Neuron (in vitro differentiated cells): ENCODE results near the gene GRIK1.

ENCODE experiments used
- H2AFZ ChIP-seq: one replicate; pipeline ENCODE4 v1.6.1; 2013; ENCODE audit warnings: low read depth, mild to moderate bottlenecking, inconsistent platforms, low read length, moderate library complexity
- H3K27me3 ChIP-seq: one replicate; pipeline ENCODE4 v1.6.1; 2013; ENCODE audit warnings: low read length; ENCODE audit not compliant: insufficient read depth
- H3K36me3 ChIP-seq: one replicate; pipeline ENCODE4 v1.6.1; 2013; ENCODE audit warnings: low read length; ENCODE audit not compliant: insufficient read depth
- H3K4me1 ChIP-seq: one replicate; pipeline ENCODE4 v1.6.1; 2013; ENCODE audit warnings: low read length; ENCODE audit not compliant: insufficient read depth
- H3K4me3 ChIP-seq: 2 replicates; pipeline ENCODE4 v1.5.1; 2013; ENCODE audit warnings: mild to moderate bottlenecking, low read length, moderate library complexity
- H3K9me3 ChIP-seq: one replicate; pipeline ENCODE4 v1.6.1; 2013; ENCODE audit warnings: low read length

The GRIK1 gene

DNA sequence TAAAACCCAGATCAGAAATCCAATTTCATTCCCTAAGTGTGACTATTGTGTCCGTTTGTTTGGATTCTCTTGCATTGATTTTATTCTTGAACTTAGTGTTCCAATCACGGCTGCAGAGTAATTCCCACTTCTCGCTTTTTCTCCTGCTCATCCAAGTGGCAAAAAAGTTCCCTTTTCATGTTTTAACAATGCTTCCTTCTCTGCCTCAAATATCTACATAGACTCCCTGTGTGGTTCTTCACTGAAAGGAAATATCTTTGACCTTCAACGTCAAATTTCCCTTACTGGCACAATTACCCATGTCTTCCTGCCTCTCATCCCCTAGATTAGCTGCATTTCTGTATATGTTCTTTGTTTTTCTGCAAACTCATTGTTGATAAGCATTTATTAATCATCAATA lies 335.7 kb downstream of the GRIK1 start:
- Histone ChIP-seq H3K9me3 (no peaks in the 10 kb centered on the region), H3K36me3 (no peaks in the 10 kb centered on the region), H3K27me3 (no peaks in the 10 kb centered on the region), H3K4me1 (peaks cover 21% of the 10 kb centered on the region), H2AFZ (no peak overlapping the region), H3K4me3 (no peak overlapping the region)

DNA sequence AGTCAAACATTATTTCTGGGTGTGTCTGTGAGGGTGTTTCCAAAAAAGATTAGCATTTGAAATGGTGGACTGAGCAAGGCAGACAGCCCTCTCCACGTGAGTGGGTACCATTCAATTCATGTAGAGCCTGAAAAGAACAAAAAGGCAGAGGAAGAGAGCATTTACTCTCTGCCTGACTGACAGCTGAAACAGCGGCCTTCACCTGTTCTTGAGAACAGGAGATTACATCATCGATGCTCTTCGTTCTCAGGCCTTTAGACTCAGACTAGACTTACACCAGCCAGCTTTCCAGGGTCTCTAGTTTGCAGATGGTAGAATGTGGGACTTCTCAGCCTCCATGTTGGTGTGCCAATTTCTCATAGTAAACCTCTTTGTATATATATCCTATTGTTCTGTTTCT lies 338.7 kb downstream of the GRIK1 start:
- no peak overlapping the region for H2AFZ ChIP-seq
- H3K27me3 ChIP-seq, result no peaks in the 10 kb centered on the region
- no peaks in the 10 kb centered on the region for H3K36me3 ChIP-seq
- H3K9me3 ChIP-seq, result no peaks in the 10 kb centered on the region
- peaks cover 21% of the 10 kb centered on the region for H3K4me1 ChIP-seq
- no peak overlapping the region for H3K4me3 ChIP-seq

DNA sequence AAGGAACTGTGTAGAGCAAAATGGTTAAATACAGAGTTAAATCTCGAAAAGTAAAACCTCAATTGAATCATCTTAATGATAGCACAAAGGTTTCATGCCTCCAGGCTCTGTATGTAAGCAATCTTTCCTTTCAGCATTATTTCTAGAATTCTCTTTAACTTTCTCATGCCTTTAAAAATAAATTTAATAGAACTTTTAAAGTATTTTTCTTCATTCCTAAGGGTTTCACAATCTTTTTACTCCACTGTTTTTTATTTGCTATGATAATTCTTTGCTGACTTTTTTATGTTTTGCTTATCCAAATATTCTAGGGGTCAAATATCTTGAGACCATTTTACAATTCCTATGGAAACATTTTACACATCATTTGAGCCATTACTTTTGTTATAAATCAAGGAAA lies 353.1 kb downstream of the GRIK1 start:
- H3K4me1 ChIP-seq, result peaks cover 21% of the 10 kb centered on the region

DNA sequence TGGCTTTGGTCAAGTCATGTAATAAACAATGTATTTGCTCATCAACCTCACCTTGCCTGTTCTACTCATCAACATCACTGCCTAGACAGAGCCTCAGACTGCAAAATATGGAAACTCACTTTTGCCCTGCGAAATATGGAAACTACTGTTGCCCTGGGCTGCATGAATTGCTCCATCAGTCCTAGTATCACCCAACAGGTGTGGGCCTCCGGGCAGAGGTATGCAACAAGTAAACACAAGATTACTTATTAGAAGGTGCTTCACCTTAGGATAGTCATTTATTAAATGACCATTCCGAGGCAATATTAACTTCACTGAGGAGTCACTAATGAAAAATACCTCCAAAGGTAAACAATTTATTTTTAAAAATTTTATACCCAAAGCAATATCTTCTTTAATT lies 354.3 kb downstream of the GRIK1 start:
- no peak overlapping the region for H3K4me3 ChIP-seq
- H2AFZ ChIP-seq, result no peak overlapping the region
- no peaks in the 10 kb centered on the region for H3K36me3 ChIP-seq
- H3K4me1 ChIP-seq, result peaks cover 21% of the 10 kb centered on the region
- H3K9me3 ChIP-seq, result no peaks in the 10 kb centered on the region
- H3K27me3 ChIP-seq, result no peaks in the 10 kb centered on the region

More for the DNA sequence above, 353.1 kb downstream of the GRIK1 start:
- Histone ChIP-seq H3K27me3 (no peaks in the 10 kb centered on the region), H2AFZ (no peak overlapping the region), H3K9me3 (no peaks in the 10 kb centered on the region), H3K36me3 (no peaks in the 10 kb centered on the region), H3K4me3 (no peak overlapping the region)

DNA sequence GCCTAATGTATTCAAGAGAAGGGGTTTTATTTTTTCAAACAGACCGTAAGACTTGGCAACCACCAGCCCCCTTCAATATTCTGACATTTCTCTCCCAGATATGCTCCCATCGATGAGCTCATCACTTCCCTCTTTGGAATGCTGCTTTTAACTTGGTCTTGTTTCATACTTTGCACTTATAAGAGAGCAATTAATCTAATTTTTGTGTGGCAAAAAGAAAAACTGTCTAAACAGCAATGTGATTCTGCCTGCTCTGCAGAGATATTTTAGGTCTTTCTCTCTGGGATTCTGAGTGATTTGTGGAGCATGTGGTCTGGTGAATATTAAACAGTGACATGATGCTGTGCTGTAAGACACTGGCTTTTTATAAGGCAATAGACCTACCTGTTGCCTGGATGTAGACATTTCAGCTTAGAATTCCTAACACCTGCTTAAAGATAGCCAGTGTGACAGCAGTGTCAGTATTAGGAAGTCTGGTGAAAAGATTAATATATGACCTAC lies 356.3 kb downstream of the GRIK1 start:
- H2AFZ ChIP-seq, result no peak overlapping the region
- H3K36me3 ChIP-seq, result no peaks in the 10 kb centered on the region
- no peaks in the 10 kb centered on the region for H3K9me3 ChIP-seq
- H3K4me1 ChIP-seq, result peaks cover 21% of the 10 kb centered on the region
- no peaks in the 10 kb centered on the region for H3K27me3 ChIP-seq
- H3K4me3 ChIP-seq, result no peak overlapping the region

DNA sequence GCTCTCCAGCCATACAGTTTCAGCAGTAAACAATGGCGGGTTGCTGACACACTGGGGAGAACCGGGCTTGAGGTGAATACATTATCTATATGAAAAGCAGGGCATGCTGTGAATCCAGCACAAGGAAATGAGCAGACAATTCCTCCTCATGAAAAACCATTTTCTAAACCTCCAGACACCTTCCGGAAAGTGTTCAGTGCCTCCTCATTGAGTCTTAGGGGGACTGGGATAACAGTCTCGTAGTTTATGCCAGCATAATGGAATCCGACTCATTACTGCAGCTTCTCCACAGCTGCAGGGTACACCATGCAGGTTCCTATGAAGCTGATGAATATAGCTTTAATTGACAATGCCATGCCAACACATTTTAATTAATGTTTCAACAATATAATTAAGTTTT lies 356.9 kb downstream of the GRIK1 start:
- Histone ChIP-seq H3K27me3 (no peaks in the 10 kb centered on the region), H3K4me3 (peak overlapping the region; percentile 33), H3K36me3 (no peaks in the 10 kb centered on the region), H3K4me1 (peaks cover 21% of the 10 kb centered on the region), H3K9me3 (no peaks in the 10 kb centered on the region), H2AFZ (peak overlapping the region; percentile 6)

DNA sequence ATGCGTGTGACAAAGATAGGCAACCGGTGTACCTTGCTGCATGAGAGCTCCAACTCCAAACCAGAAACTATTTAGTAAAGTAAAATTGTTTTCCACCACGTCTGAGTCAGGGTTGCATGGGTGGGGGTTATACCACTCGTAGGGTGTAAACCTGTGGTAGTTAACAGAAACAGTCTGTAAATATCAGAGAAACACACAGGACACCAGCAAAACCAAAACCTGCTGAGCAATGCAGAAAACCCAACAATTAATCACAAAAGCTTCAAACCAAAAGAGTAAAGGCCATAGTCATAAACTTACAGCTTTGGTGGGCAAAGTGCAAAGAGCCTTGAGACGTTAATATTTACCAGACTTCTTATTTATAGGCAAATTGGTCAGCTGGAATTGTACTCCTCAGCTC lies 358.4 kb downstream of the GRIK1 start:
- H3K27me3 ChIP-seq, result no peaks in the 10 kb centered on the region
- H3K9me3 ChIP-seq, result no peaks in the 10 kb centered on the region
- H3K4me3 ChIP-seq, result no peak overlapping the region
- H2AFZ ChIP-seq, result no peak overlapping the region
- H3K36me3 ChIP-seq, result no peaks in the 10 kb centered on the region
- H3K4me1 ChIP-seq, result peaks cover 21% of the 10 kb centered on the region

DNA sequence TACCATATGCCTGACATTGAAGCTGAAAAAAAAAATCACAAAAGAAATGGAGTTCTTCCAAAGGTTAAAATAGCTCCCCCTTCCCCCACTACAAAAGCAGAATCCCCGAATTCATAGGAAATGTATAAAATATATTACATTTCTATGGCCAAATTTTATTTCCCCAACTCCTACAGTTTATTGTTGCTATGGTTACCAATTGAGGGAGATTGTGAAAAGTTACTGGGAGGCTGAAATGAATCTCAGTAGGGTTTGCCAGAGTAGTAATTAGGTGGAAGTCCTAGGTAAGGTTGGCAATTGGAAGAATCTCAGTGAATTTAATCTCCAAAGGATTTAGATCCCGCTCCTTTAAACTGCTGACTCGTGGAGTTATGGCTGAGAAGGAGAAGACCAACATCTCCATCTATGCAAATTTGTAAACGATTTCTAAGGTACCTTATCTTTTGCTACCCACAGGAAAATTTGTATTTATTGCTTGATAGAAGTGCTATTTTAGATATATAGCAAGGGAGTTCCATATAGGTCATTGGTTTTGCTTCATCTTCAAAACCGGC lies 359.0 kb downstream of the GRIK1 start:
- no peak overlapping the region for H2AFZ ChIP-seq
- peaks cover 21% of the 10 kb centered on the region for H3K4me1 ChIP-seq
- no peaks in the 10 kb centered on the region for H3K36me3 ChIP-seq
- no peaks in the 10 kb centered on the region for H3K27me3 ChIP-seq
- H3K9me3 ChIP-seq, result no peaks in the 10 kb centered on the region
- H3K4me3 ChIP-seq, result no peak overlapping the region

DNA sequence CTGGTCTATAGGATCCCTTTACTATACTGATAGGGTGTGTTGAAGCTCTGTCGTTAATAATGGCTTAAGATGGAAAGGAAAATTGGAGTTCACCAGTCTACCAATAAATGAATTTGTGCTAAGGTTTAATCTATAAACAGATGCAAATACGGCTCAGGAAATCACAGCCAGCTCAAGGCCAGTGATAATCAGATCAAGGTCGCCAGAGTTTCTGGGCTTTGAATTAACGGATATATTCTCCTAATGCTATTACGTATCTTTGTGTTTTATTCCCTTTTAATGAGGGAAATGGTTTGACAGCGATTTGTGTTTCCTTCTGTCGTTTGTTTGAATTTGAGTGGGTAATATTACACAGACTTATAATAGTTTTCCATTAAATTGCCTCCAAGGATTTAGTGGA lies 361.5 kb downstream of the GRIK1 start:
- no peaks in the 10 kb centered on the region for H3K27me3 ChIP-seq
- no peak overlapping the region for H2AFZ ChIP-seq
- H3K9me3 ChIP-seq, result no peaks in the 10 kb centered on the region
- peaks cover 10% of the 10 kb centered on the region for H3K4me1 ChIP-seq
- no peak overlapping the region for H3K4me3 ChIP-seq
- H3K36me3 ChIP-seq, result no peaks in the 10 kb centered on the region

DNA sequence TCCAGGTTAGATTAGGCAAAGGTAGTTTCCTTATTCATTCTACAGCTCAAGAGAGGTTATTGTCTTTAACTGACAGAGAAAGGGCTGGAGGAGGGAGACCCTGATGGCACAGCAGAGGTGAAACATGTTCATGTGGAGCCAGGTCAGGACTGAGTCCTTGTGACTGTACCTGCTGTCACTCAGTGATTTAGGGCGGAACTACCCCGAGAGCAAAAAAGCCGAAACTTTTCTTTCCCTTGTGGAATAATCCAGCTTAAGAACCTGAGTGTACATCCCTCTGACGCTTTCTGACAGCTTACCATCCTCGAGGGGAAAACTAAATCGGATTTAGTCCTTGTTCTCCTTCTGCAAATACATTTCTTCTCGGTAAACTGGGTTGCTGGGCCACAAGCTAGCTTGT lies 367.8 kb downstream of the GRIK1 start:
- no peaks in the 10 kb centered on the region for H3K27me3 ChIP-seq
- H3K4me1 ChIP-seq, result no peaks in the 10 kb centered on the region
- H3K9me3 ChIP-seq, result no peaks in the 10 kb centered on the region
- no peak overlapping the region for H2AFZ ChIP-seq
- H3K36me3 ChIP-seq, result no peaks in the 10 kb centered on the region
- no peak overlapping the region for H3K4me3 ChIP-seq

DNA sequence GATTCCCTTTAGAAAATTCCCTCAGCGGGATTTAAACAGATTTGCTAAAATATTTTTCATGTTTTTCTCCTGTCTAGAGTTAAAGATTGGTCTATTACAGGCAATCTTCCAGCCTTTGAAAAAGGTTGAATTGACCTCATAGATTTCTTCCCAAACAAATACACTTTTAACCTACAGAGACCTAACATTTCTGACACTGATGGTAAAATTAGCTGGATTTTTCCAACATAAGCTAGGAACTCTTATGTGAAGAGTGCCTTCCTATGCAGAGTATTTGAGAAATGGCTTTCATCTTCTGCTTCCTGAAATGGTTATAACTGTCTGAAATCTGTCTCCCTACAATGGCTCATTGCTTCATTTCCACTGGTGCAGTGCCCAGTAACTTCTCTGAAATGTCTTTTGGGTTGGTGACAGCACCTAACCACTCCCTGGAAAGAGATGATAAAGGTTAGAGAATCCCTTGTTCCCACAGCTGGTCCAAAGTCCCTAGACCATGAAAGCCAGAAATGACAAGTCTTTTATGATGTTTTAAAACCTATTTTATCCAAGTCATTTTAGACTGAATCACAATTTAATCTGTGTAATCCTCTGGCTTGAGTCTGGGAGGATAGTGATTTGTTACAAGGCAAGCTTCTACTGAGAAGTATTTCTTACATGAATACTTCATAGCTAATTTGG lies 371.6 kb downstream of the GRIK1 start:
- H3K4me3 ChIP-seq, result no peak overlapping the region
- H2AFZ ChIP-seq, result no peak overlapping the region
- H3K36me3 ChIP-seq, result no peaks in the 10 kb centered on the region
- H3K27me3 ChIP-seq, result no peaks in the 10 kb centered on the region
- H3K4me1 ChIP-seq, result no peaks in the 10 kb centered on the region
- H3K9me3 ChIP-seq, result no peaks in the 10 kb centered on the region

DNA sequence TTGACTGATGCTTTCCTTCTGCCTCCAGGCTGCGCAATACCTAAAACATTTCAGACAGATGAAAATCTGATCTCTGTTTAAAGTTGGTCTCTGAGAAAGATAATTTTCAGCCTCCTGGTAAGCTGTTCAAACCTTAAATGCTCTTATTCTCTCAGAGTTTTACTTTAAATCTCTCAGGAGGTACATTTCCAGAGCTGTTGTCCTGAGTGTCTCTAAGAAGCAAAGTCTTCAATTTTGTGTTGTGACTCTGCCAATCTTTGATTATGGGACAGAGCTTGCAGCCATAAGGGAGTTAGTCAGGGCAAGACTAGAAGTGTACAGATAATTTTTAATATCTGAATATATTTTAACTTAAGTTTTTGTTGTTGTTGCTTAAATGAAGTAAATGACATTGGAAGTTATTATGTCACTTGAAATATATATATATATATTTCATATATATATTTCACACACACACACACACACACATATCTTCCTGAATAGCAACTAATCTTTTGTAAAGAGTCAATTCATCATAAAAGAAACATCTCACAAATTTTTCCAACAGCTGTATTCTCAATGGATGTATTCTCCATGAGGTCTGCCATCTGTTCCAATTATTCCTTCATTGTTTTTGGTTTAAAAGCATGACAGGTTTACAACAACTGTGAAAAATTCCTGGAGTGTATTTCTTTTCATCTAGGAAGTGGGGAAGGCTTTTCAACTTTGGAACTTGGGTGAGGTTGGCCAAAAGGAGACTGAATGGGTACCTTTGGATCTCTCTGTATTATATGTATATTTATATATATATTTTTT lies 381.7 kb downstream of the GRIK1 start:
- Histone ChIP-seq H3K9me3 (no peaks in the 10 kb centered on the region), H3K4me1 (peaks cover 10% of the 10 kb centered on the region), H2AFZ (no peak overlapping the region), H3K27me3 (no peaks in the 10 kb centered on the region), H3K36me3 (no peaks in the 10 kb centered on the region), H3K4me3 (no peak overlapping the region)

DNA sequence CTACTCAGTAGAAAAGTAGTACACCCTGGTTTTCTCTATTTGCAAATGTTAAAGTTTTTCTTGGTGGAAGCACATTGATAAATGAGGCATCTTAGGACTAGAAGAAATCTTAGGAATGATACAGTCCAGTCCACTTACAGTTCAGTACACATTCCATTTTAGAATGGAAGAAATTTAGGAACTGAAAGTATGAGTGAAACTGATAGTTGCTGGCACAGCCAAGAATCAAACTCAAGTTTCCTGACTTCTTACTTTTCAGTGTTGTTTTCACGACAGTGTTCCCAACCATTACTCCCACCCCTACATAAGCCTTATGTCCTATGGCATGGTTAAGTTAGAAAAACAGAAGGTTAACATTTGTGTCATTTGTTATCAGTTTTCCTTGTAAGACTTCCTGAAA lies 382.6 kb downstream of the GRIK1 start:
- H3K4me3 ChIP-seq, result no peak overlapping the region
- no peaks in the 10 kb centered on the region for H3K9me3 ChIP-seq
- no peaks in the 10 kb centered on the region for H3K27me3 ChIP-seq

More for the DNA sequence above, 382.6 kb downstream of the GRIK1 start:
- Histone ChIP-seq H3K4me1 (peaks cover 10% of the 10 kb centered on the region), H2AFZ (no peak overlapping the region), H3K36me3 (no peaks in the 10 kb centered on the region)
